Vagina (tissue), 2 donors: ENCODE data around the gene MRPS34. TPM values are rescaled to one million over a fixed set of nuclear protein-coding genes. Genes with fewer than 3 reads are reported as not detected.

Experiments used
- DNase-seq, 2 donors: peaks; one replicate each; pipeline ENCODE4 v3.0.0-alpha.2; 2017; ENCODE audit errors: extremely low spot score in 2 of 2
- H3K27ac ChIP-seq: fragments of 200-600 bp; sonication (generic); one replicate; pipeline ENCODE4 v1.5.1; 2019
- H3K27me3 ChIP-seq: fragments of 200-600 bp; sonication (generic); one replicate; pipeline ENCODE4 v1.5.1; 2019
- H3K36me3 ChIP-seq, 2 donors: fragments of 200-600 bp; sonication (generic); one replicate each; pipeline ENCODE4 v1.5.1; 2017 to 2019
- H3K4me1 ChIP-seq: fragments of 200-600 bp; sonication (generic); one replicate; pipeline ENCODE4 v1.5.1; 2019
- H3K4me3 ChIP-seq, 2 donors: fragments of 200-600 bp; sonication (generic); 1 replicate in 1 of 2; 2 replicates in 1 of 2; pipeline ENCODE4 v1.5.1; 2016 to 2019
- H3K9me3 ChIP-seq: fragments of 200-600 bp; sonication (generic); one replicate; pipeline ENCODE4 v1.5.1; 2019
- CTCF ChIP-seq, 3 experiments: fragments of 450-650 bp in 2 of 3; fragments of 200-600 bp in 1 of 3; sonication (generic) in 1 of 3; IDR thresholded peaks; one replicate each; pipeline ENCODE4 v1.5.1; 2017 to 2019; ENCODE audit warnings: antibody characterized with exemption in 3 of 3, mild to moderate bottlenecking in 2 of 3, moderate library complexity in 2 of 3
- POLR2A ChIP-seq, 2 donors: fragments of 450-650 bp; IDR thresholded peaks; one replicate each; pipeline ENCODE4 v1.6.1; 2017; ENCODE audit warnings: antibody characterized with exemption in 2 of 2, mild to moderate bottlenecking in 2 of 2, moderate library complexity in 2 of 2
- POLR2AphosphoS5 ChIP-seq, 2 donors: sonication (generic); formaldehyde crosslinking; IDR thresholded peaks; one replicate each; pipeline ENCODE4 v1.9.0; 2017; ENCODE audit warnings: antibody characterized with exemption in 2 of 2, mild to moderate bottlenecking in 2 of 2, low read depth in 1 of 2; ENCODE audit not compliant: insufficient read depth in 1 of 2
- intact Hi-C: fragments of 100-400 bp; cut with DNase I; formaldehyde crosslinking; loops from one replicate; pipeline ENCODE4 v1.15.1; 2023
- total RNA-seq: library from RNA; depleted of rRNA; stranded (reverse); fragments of >200 nt; gene quantifications from one replicate; pipeline ENCODE4 v1.2.3, GENCODE V29; 2016

Gene MRPS34
- total RNA-seq, 1 donor from 2014 or later: 89.6 TPM

GRCh38 chr16:1781758-1782407 lies 8.9 kb upstream of the MRPS34 start:
- intact Hi-C loops: no loop called here
- Histone ChIP-seq H3K4me1 (peaks cover 59% of the 10 kb centered on the region), H3K27me3 (no peaks in the 10 kb centered on the region), H3K4me3 (peak overlapping the region; percentile 77 to 89), H3K27ac (peak overlapping the region; percentile 67), H3K36me3 (peaks cover 0 to 31% of the 10 kb centered on the region in 2 donors), H3K9me3 (no peaks in the 10 kb centered on the region)
- TF ChIP-seq CTCF (IDR thresholded peaks at IDR 0.05) (no peak), POLR2A (IDR thresholded peaks at IDR 0.05) (no peak), POLR2AphosphoS5 (IDR thresholded peaks at IDR 0.05; ENCODE audit: insufficient read depth in 1 of 2, low read depth in 1 of 2) (no peak)
- DNase-seq: no peak

- intact Hi-C loops: no loop called here
- Histone ChIP-seq H3K4me3 (peak overlapping the region; percentile 77 to 89), H3K36me3 (peaks cover 0 to 30% of the 10 kb centered on the region in 2 donors), H3K27me3 (no peaks in the 10 kb centered on the region), H3K4me1 (peaks cover 59% of the 10 kb centered on the region), H3K9me3 (no peaks in the 10 kb centered on the region), H3K27ac (peak overlapping the region; percentile 67)
- no peak for DNase-seq
- TF ChIP-seq POLR2AphosphoS5 (IDR thresholded peaks at IDR 0.05; ENCODE audit: insufficient read depth in 1 of 2, low read depth in 1 of 2): no peak
- TF ChIP-seq POLR2A (IDR thresholded peaks at IDR 0.05): no peak
- TF ChIP-seq CTCF (IDR thresholded peaks at IDR 0.05): no peak
Measured at GRCh38 chr16:1781254-1781653, 8.3 kb upstream of the MRPS34 start.

GRCh38 chr16:1780677-1781072 lies 7.7 kb upstream of the MRPS34 start:
- no peak for TF ChIP-seq POLR2A (IDR thresholded peaks at IDR 0.05)
- no peak for TF ChIP-seq CTCF (IDR thresholded peaks at IDR 0.05)
- no peak for TF ChIP-seq POLR2AphosphoS5 (IDR thresholded peaks at IDR 0.05; ENCODE audit: insufficient read depth in 1 of 2, low read depth in 1 of 2)
- Histone ChIP-seq H3K36me3 (peaks cover 0 to 35% of the 10 kb centered on the region in 2 donors), H3K9me3 (no peaks in the 10 kb centered on the region), H3K27ac (no peak overlapping the region), H3K4me3 (peak overlapping the region in 1 of 2 donors; percentile 89), H3K27me3 (no peaks in the 10 kb centered on the region), H3K4me1 (peaks cover 54% of the 10 kb centered on the region)
- DNase-seq: no peak
- intact Hi-C loops: no loop called here

GRCh38 chr16:1779741-1780676 lies 7.1 kb upstream of the MRPS34 start:
- Histone ChIP-seq H3K36me3 (peaks cover 0 to 38% of the 10 kb centered on the region in 2 donors), H3K4me1 (peaks cover 52% of the 10 kb centered on the region), H3K9me3 (no peaks in the 10 kb centered on the region), H3K27ac (no peak overlapping the region), H3K4me3 (no peak overlapping the region), H3K27me3 (no peaks in the 10 kb centered on the region)
- TF ChIP-seq POLR2AphosphoS5 (IDR thresholded peaks at IDR 0.05; ENCODE audit: insufficient read depth in 1 of 2, low read depth in 1 of 2): no peak
- TF ChIP-seq CTCF (IDR thresholded peaks at IDR 0.05): no peak
- intact Hi-C loops: no loop called here
- DNase-seq: no peak
